HG02763 (cell line): ENCODE results near the gene IQCK.

ENCODE experiments used
- ATAC-seq: cut with Tn5 transposase; IDR thresholded peaks from one replicate; pipeline ENCODE4 v1.9.1; 2021; ENCODE audit warnings: mild to moderate bottlenecking, moderate library complexity; ENCODE audit not compliant: unreplicated experiment

Gene IQCK

DNA sequence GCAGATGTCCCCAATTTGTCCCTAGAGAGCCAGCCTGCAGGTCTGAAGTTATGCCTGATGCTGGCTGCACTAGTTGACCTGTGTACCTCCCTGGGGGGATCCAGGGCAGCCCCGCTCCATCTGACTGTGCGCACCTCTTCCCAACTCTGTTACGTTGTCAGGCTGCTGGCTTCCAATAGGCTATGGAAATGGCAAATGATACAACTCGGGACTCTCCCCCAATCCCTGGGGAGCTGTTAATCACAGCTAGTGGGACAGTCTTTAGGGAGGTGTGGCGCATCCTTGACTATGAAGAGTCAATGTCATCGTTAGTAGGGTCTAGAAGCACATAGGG, 136.4 kb downstream of the IQCK start:
- no peak for ATAC-seq

GRCh38 chr16:19856120-19856519, 138.0 kb downstream of the IQCK start:
- ATAC-seq, result no peak

DNA sequence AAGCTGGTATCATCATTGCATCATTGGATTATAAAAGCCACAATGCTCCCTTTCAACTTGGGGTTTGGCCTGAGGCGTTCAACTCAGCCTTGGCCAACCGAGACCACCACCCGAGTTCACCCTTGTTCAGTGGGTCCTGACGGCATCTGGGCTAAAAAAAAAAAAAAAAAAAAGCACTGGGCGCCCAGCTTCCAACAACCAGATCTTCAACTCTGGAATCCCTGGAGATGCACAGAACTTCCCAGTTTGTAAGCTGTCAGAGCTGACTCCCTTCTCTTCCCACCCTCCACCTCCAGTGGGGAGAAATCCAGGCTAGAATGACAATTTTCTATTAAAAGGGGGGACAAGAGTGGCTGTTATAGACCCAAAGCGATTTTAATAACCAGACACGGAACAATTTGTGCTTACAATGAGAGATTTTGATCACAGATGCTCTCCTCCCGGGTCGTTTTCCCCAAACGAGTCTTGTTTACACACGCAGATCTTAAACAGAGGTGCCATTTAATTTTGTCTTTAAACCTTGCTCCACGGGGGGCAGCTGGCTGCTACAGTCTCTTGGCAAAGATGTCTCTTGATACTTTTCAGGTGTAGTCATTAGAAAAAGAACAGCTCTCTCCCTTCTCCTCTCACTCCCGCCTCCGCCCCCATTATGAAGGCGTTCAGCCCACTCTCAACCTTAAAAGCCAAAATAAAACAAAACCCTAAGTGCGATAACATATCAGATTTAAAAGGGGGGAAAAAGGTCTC, 139.7 kb downstream of the IQCK start:
- no peak for ATAC-seq

DNA sequence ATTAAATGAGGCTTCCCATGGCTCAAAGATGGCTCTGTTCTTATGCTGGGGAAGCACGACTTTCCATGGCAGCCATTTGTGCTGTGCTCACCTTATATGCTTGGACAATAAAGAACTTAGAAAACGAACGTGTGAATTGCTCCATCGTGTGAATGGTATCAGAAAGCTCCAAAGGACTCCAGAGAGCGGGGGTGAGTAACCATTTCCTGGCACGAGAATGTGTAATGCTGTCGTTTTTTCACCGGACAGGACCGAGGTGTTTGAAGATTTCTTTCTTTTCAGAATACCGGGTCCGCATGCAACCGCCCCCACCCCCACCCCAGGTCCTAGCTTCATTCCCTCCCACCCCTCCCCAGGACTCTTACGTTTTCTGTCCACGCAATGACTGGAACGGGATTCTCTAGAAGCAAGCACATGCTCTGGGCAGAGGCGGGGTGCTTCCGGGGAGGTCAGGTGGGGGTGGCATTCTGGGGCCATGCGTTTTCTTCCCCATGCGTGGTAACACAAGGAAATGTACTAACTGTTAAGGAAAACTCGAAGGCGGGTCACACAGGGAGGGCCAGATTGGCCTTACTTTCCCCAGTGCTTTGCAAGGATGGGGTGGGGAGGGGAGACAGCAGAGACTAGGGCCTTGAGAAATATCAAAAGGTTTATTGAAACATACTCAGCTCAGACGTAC, 140.4 kb downstream of the IQCK start:
- no peak for ATAC-seq

GRCh38 chr16:19859166-19859565, 141.1 kb downstream of the IQCK start:
- no peak for ATAC-seq

DNA sequence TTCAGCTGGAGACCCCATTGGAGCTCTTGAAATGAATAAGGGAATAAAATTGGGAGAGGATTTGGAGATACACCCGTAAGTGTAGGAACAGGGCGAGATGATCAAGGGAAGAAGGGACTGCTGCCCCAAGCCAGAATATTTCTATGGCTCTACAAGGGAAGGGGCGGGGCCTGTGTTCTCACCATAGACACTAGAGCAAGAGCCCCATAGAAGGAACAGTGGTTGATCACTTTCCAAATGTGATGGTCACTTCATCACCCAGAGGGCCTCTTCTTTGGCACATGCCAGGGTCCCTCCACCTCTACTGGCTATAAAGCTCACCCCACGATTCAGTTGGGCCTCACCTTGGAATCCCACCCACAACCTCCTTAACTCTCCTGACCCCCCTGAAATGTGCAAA, 141.5 kb downstream of the IQCK start:
- no peak for ATAC-seq

GRCh38 chr16:19860166-19861041, 142.3 kb downstream of the IQCK start:
- ATAC-seq, result no peak

DNA sequence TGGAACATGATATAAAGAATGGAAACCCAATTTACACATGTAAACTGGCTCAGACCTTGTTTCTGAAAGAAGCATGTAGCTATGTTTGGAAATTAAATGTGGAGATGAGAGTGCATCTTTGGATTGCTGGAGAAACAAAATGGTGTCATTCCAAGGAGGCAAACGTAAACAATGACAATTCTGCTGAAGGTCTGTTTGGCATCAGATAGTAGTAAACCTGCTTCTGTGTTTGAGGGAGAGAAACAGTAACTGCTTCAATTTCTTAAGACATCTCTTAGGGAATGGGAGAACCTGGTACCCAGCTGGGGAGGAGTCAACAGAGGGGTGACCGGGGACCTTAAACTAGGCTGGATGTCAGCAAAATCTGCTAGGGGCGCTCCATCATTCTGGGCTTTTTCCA, 143.1 kb downstream of the IQCK start:
- ATAC-seq, result no peak

DNA sequence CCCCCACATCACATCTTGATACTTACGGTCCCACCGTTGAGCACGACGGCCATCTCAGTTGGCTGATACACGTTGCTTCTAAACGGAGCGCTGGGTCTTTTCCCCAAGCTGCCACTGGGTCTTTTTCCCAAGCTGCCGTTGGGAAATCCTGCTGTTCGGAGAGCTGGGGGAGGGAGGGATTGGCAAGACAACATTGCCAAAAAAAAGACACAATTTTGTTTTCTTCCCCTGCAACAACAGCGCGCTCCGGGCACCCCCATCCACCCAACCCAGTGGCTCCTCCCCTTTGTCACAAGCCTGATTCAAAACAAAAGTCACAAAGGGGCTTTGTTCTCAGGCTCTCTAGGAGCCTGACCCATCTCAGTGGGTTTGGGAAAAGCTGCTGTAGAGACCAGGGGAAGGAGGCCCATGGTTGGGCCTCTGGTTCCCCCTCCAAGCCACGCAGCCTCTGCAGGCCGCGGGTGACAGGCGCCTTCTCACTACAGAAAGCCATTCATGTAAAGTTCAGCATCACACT, 143.8 kb downstream of the IQCK start:
- ATAC-seq, result no peak

DNA sequence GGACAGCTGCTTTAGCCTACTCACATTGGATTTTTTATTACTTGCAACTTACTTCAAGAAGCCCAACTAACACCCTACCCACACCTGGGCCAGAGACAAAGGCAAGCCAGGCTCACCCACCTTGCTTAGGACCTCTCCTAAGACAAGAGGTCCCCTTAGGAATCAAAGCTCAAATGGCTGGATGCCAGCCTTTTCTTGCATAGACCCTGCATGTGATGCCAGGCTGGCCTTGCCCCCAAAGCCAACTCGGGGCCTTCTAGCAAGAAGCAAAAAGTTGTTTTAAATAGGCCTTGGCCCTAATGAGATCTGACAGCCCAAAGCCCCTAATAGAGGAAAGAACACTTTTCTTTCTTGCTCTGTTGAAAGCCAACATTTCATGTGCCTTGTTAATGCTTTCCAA, 145.9 kb downstream of the IQCK start:
- ATAC-seq, result no peak

DNA sequence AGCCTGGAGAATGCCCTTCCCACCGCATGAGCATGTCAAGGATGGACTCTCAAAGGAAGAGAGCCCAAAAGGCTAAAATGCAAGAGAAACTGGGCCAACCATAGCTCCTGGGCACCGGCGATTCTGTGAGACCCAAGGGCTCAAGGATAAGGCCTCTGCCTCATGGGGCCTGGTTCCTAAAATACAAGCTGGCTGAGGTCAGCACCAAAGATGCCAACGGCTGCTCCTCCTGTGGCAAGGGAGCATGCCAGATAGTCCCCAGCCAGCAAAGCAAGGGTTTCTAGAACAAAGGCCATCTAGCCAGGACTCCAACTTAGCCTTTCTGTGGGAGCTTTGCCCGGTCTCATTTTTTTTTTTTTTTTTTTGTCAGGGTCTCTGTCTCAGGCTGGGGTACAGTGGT, 146.5 kb downstream of the IQCK start:
- ATAC-seq, result no peak

DNA sequence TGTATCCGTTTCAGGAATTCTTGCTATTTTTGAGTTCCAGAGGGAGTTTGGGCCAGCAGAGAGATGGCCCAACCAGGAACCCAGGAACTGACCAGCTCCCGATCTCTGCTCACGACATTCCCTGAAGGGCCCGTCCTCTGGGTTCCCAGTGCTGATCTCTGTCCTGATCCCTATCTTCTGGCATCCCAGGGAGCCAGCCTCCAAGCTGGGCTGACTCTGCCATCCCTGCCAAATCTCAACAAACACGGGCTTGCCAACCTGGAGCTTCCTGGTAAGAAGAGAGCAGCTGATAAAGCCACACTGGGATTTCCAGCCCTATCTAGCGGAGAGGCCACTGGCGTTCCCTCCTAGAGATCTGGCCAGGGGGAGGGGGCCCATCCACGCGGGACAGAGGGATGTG, 150.3 kb downstream of the IQCK start:
- no peak for ATAC-seq

- no peak for ATAC-seq
Observed at GRCh38 chr16:19871721-19872120, 153.7 kb downstream of the IQCK start.

GRCh38 chr16:19872179-19872863, 154.2 kb downstream of the IQCK start:
- no peak for ATAC-seq

DNA sequence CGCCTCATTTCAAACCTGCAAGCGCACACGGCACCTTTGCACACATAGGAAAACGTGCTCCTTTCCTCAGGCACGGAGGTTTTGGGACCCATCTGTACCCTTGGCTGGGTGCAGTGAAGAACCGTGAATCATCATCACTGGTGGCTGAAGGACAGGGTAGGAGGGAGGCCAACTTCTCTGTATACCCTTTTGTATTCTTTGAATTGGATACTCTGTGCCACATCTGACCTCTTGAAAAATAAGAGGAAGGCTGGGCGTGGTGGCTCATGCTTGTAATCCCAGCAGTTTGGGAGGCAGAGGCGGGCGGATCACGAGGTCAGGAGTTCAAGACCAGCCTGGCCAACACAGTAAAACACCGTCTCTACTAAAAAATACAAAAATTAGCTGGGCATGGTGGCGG, 154.9 kb downstream of the IQCK start:
- no peak for ATAC-seq

GRCh38 chr16:19874026-19874425, 156.0 kb downstream of the IQCK start:
- ATAC-seq, result no peak

DNA sequence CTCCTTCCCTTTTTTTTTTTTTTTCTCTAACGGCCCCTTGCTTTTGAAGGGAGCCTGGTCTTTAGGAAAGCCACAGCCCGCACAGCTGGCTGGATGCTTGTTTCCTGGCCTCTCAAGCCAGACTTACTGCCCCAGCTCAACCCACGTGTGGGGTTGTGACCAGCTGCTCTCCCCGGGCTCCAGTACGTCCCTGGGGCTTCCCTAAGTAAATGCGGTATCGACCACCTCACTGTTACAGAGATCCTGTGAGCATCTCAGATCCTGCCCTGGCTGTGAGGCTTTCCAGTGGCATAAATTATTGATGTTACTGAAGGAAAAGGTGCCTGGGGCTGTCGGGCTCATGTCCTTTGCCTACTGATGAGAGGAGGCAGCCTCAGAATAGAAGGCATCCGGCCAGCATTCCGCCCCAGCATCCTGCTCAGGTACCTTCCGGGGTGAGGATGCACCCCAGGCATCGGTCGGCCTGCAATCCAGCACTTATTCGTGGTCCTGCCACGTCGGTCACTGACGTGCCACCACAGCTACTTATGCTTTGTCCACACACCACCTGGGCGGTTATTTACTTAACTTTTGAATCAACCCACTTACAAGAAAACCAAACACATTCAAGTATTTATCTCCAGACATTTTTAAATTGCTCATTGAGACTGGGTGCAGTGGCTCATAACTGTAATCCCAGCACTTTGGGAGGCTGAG, 156.9 kb downstream of the IQCK start:
- ATAC-seq, result no peak

- ATAC-seq, result no peak
Observed at GRCh38 chr16:19875900-19876299, 157.8 kb downstream of the IQCK start.

- ATAC-seq, result no peak
Observed at GRCh38 chr16:19876501-19877059, 158.5 kb downstream of the IQCK start.

- no peak for ATAC-seq
Observed at GRCh38 chr16:19878757-19879156, 160.7 kb downstream of the IQCK start.
